ENCODE data around the gene PDK4.
"Not testable (repeated sequence)": the region's sequence is repeated elsewhere in the genome, so short reads cannot be mapped to it uniquely, and the experiment has no call there.

Gene PDK4

DNA sequence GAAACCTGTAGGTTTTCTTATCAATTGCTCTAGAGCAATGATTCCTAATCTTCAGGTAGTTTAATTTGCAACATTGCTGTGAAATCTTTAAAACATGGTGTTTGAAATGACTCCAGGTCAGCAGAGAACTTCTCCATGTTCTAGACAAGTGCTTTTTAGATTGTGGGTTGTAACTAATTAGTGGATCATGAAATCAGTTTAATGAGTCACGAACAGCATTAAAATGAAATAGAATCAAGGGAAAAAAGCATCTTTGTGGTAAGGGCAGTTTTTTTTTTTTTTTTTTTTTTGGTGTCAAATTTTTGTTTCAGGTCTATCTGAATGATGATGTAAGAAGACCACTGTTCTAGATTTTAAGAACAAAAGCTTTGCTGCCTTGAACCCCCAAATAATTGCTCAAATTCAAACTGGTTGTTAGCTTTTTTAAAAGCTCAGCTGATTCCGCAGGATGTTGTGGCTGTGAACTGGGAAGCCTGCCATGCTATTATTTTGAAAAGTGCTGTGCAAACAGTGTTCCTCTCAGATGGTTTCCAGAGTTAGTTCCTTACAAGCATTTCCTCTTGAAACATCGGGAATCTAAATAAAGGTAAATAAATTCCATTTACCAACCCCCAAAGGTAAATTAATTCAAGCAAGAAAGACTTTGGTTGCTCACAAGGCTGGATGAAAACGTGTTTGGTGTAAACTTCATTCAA is 13.1 kb upstream of the PDK4 start:
- H3K27ac ChIP-seq, result peak overlapping the region; percentile 86
- H3K4me1 ChIP-seq (ENCODE audit: control insufficient read depth in 1 of 2, insufficient read depth in 1 of 2, low read depth in 1 of 2, low read length in 1 of 2), result peaks cover 7 to 33% of the 10 kb centered on the region in 2 experiments
- no peaks in the 10 kb centered on the region for H3K27me3 ChIP-seq
- no peaks in the 10 kb centered on the region for H3K36me3 ChIP-seq
- peak overlapping the region in 1 of 2 experiments; percentile 46 for H3K4me3 ChIP-seq (ENCODE audit: low read depth in 1 of 2, low read length in 1 of 2)
- TF ChIP-seq, protein P1, sequence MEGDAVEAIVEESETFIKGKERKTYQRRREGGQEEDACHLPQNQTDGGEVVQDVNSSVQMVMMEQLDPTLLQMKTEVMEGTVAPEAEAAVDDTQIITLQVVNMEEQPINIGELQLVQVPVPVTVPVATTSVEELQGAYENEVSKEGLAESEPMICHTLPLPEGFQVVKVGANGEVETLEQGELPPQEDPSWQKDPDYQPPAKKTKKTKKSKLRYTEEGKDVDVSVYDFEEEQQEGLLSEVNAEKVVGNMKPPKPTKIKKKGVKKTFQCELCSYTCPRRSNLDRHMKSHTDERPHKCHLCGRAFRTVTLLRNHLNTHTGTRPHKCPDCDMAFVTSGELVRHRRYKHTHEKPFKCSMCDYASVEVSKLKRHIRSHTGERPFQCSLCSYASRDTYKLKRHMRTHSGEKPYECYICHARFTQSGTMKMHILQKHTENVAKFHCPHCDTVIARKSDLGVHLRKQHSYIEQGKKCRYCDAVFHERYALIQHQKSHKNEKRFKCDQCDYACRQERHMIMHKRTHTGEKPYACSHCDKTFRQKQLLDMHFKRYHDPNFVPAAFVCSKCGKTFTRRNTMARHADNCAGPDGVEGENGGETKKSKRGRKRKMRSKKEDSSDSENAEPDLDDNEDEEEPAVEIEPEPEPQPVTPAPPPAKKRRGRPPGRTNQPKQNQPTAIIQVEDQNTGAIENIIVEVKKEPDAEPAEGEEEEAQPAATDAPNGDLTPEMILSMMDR (IDR thresholded peaks at IDR 0.05), result no peak
- H3K9me3 ChIP-seq, result no peaks in the 10 kb centered on the region

DNA sequence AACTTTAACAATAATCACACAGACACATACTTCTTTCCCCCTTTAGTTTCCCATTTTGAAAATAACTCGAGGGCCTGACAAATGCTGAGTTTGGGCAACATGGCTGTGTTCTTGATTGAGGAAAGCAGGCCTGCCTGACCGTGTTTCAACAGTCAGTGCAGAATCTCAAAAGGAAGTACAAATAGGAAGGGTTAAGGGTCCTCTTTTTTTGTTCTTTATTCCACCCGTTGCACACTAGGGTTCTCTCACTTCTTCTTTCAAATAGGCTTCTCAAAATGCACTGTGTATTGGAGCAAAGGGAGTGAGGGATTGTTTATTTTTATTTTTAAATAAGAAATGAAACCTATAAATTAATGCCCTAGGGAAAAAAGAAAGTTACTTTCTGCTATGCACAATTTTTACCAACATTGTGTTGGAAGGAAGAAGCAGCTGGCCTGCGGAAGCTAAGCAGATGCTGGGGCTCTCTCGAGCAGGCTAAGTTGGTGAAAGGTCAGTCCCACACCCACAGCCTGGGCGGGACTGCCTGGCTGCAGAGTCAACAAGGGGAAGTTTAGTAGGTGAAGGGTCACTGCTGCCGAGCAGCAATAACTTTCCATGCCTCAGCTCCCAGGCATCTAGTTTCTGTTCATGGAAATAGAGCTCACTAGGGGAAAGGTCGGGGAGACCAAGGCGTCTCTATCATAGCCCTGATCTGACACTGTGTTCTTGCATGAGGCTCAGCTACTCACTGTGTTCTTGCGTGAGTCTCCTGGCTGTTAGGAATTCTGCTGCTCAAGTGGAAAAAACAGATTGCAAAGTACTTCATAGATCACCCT is 12.2 kb upstream of the PDK4 start:
- Histone ChIP-seq H3K27ac (peak overlapping the region; percentile 86), H3K27me3 (no peaks in the 10 kb centered on the region), H3K36me3 (no peaks in the 10 kb centered on the region), H3K9me3 (no peaks in the 10 kb centered on the region), H3K4me3 (ENCODE audit: low read depth in 1 of 2, low read length in 1 of 2) (peak overlapping the region in 1 of 2 experiments; percentile 46), H3K4me1 (ENCODE audit: control insufficient read depth in 1 of 2, insufficient read depth in 1 of 2, low read depth in 1 of 2, low read length in 1 of 2) (peaks cover 7 to 33% of the 10 kb centered on the region in 2 experiments)
- TF ChIP-seq, protein P1 (IDR thresholded peaks at IDR 0.05), result no peak

DNA sequence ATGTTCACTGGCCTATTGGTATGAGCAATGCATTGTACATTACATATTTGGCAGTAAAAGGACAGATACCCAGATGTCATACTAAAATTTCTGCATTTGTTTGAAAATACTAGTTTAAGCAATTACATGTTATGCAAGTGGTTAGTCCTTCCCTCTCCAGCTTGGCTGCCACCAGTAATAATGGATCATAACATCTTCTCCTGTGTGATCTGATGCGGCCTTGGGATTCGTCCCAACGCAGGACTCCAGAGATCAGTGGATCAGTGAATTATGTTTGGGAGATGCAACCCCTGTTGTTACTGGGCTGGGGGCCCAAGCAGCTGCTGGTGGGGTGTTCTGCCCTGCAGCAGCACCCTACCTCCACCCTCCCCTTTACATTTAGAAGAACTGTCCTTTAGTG is 11.2 kb upstream of the PDK4 start:
- Histone ChIP-seq H3K9me3 (no peaks in the 10 kb centered on the region), H3K36me3 (no peaks in the 10 kb centered on the region), H3K27ac (peak overlapping the region; percentile 86), H3K4me1 (ENCODE audit: control insufficient read depth in 1 of 2, insufficient read depth in 1 of 2, low read depth in 1 of 2, low read length in 1 of 2) (peaks cover 7 to 33% of the 10 kb centered on the region in 2 experiments), H3K4me3 (ENCODE audit: low read depth in 1 of 2, low read length in 1 of 2) (peak overlapping the region in 1 of 2 experiments; percentile 46), H3K27me3 (no peaks in the 10 kb centered on the region)
- TF ChIP-seq, protein P1 (IDR thresholded peaks at IDR 0.05), result no peak

DNA sequence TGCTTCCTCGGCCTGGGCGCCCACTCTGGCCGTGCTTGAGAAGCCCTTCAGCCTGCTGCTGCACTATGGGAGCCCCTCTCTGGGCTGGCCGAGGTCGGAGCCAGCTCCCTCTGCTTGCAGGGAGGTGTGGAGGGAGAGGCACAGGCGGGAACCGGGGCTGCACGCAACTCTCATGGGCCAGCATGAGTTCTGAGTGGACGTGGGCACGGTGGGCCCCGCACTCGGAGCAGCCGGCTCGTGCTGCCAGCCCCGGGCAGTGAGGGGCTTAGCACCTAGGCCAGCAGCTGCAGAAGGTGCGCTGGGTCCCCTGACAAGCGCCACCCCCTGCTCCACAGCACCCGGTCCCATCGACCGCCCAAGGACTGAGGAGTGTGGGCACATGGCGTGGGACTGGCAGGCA is 9.0 kb upstream of the PDK4 start:
- Histone ChIP-seq H3K9me3 (no peaks in the 10 kb centered on the region), H3K27ac (no peak overlapping the region), H3K4me1 (ENCODE audit: control insufficient read depth in 1 of 2, insufficient read depth in 1 of 2, low read depth in 1 of 2, low read length in 1 of 2) (peaks cover 7 to 33% of the 10 kb centered on the region in 2 experiments), H3K36me3 (no peaks in the 10 kb centered on the region), H3K27me3 (peaks cover 6% of the 10 kb centered on the region), H3K4me3 (ENCODE audit: low read depth in 1 of 2, low read length in 1 of 2) (no peak overlapping the region)
- TF ChIP-seq, protein P1 (IDR thresholded peaks at IDR 0.05), result no peak

DNA sequence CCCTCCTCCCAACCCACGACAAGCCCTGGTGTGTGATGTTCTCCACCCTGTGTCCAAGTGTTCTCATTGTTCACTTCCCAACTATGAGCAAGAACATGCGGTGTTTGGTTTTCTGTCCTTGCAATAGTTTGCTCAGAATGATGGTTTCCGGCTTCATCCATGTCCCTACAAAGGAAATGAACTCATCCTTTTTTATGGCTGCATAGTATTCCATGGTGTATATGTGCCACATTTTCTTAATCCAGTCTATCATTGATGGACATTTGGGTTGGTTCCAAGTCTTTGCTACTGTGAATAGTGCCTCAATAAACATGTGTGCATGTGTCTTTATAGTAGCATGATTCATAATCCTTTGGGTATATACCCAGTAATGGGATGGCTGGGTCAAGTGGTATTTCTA is 8.5 kb upstream of the PDK4 start:
- H3K4me3 ChIP-seq (ENCODE audit: low read depth in 1 of 2, low read length in 1 of 2); H3K27me3 ChIP-seq; H3K36me3 ChIP-seq; H3K27ac ChIP-seq; H3K9me3 ChIP-seq: not testable (repeated sequence)
- peaks cover 7 to 32% of the 10 kb centered on the region in 2 experiments for H3K4me1 ChIP-seq (ENCODE audit: control insufficient read depth in 1 of 2, insufficient read depth in 1 of 2, low read depth in 1 of 2, low read length in 1 of 2)

DNA sequence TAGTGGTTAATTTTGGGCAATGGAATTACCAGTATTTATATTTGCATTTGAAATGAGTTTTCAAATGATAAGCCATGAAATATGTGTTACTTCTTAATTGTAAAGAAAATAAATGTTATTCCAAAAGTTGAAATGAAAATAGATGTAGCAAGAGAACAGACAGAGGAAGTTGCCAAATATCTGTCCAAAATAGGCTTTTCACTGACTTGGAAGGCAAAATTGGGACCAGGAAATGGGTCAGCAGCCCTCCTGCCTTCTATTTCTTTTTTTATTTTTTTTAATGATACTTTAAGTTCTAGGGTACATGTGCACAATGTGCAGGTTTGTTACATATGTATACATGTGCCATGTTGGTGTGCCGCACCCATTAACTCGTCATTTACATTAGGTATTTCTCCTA is 8.1 kb upstream of the PDK4 start:
- H3K9me3 ChIP-seq; H3K36me3 ChIP-seq; H3K27me3 ChIP-seq; H3K27ac ChIP-seq; H3K4me3 ChIP-seq (ENCODE audit: low read depth in 1 of 2, low read length in 1 of 2): not testable (repeated sequence)
- peaks cover 7 to 28% of the 10 kb centered on the region in 2 experiments for H3K4me1 ChIP-seq (ENCODE audit: control insufficient read depth in 1 of 2, insufficient read depth in 1 of 2, low read depth in 1 of 2, low read length in 1 of 2)

Data from neutrophil (primary cell).